H1 (cell line): ENCODE measurements around the gene CTXN1. TPM values are rescaled to one million over a fixed set of nuclear protein-coding genes. Genes with fewer than 3 reads are reported as not detected.

Source experiments
- CTCF ChIA-PET: fragments of 300-600 bp; sonication (Branson Sonifier 250); formaldehyde crosslinking; loops from one replicate; lab custom pipeline; 2021; ENCODE audit not compliant: partially characterized antibody; lab: Charles Lee
- POLR2A ChIA-PET: fragments of 300-600 bp; sonication (Branson Sonifier 250); formaldehyde crosslinking; loops from one replicate; lab custom pipeline; 2021; ENCODE audit warnings: inconsistent platforms; ENCODE audit not compliant: partially characterized antibody; lab: Charles Lee
- DNase-seq, 2 experiments: peaks; one replicate each; pipeline versions ENCODE4 v3.0.0 to v3.0.0-alpha.2; 2010 to 2022; ENCODE audit warnings: low spot score in 2 of 2, low read depth in 1 of 2, mixed read lengths in 1 of 2
- FAIRE-seq: peaks from 2 replicates; lab custom pipeline; 2011; peaks lifted over from hg19 to GRCh38; lab: Jason Lieb, UNC
- H2AFZ ChIP-seq: 2 replicates; pipeline ENCODE4 v1.8.1; 2012; ENCODE audit warnings: low read length, inconsistent platforms
- H2AK5ac ChIP-seq: 2 replicates; pipeline ENCODE4 v1.6.1; 2013; ENCODE audit warnings: low read depth, low read length
- H2BK120ac ChIP-seq: replicated peaks from 2 replicates; pipeline ENCODE3; 2013; ENCODE audit warnings: low read depth, low read length, inconsistent platforms
- H2BK12ac ChIP-seq: 2 replicates; pipeline ENCODE4 v1.6.1; 2013; ENCODE audit warnings: low read depth, low read length
- H2BK15ac ChIP-seq: 2 replicates; pipeline ENCODE4 v1.6.1; 2013; ENCODE audit warnings: low read length
- H2BK20ac ChIP-seq: 2 replicates; pipeline ENCODE4 v1.6.1; 2013; ENCODE audit warnings: low read length
- H2BK5ac ChIP-seq: 2 replicates; pipeline ENCODE4 v1.6.1; 2013; ENCODE audit warnings: low read depth, low read length
- H3K14ac ChIP-seq: 2 replicates; pipeline ENCODE4 v1.6.1; 2013; ENCODE audit warnings: inconsistent platforms; ENCODE audit not compliant: insufficient read length
- H3K18ac ChIP-seq: 2 replicates; pipeline ENCODE4 v1.6.1; 2013; ENCODE audit warnings: low read length; ENCODE audit errors: extremely low read depth
- H3K23ac ChIP-seq: 2 replicates; pipeline ENCODE4 v1.6.1; 2013; ENCODE audit warnings: inconsistent platforms; ENCODE audit not compliant: insufficient read length
- H3K23me2 ChIP-seq: 2 replicates; pipeline ENCODE4 v1.6.1; 2013; ENCODE audit warnings: low read depth, low read length
- H3K27ac ChIP-seq: 2 replicates; pipeline ENCODE4 v1.6.1; 2011; ENCODE audit warnings: low read depth, low read length, inconsistent platforms
- H3K27me3 ChIP-seq, 4 experiments: replicated peaks in 1 of 4; 1 replicate in 1 of 4; 2 replicates in 3 of 4; pipeline versions ENCODE4 v1.6.1 to v1.8.1; 2011 to 2013; ENCODE audit warnings: low read length in 3 of 4, mild to moderate bottlenecking in 3 of 4, inconsistent platforms in 2 of 4, mixed read lengths in 2 of 4, moderate library complexity in 1 of 4; ENCODE audit not compliant: control insufficient read depth in 3 of 4, insufficient read depth in 3 of 4; ENCODE audit errors: extremely low read depth in 1 of 4
- H3K36me3 ChIP-seq, 4 experiments: 2 replicates each; pipeline versions ENCODE4 v1.6.1 to v1.8.1; 2011 to 2013; ENCODE audit warnings: mild to moderate bottlenecking in 4 of 4, low read length in 3 of 4, moderate library complexity in 2 of 4, control low read depth in 1 of 4, inconsistent platforms in 1 of 4; ENCODE audit not compliant: insufficient read depth in 4 of 4, control insufficient read depth in 2 of 4
- H3K4ac ChIP-seq: replicated peaks from 2 replicates; pipeline ENCODE3; 2013; ENCODE audit warnings: low read length, low read depth, mixed read lengths, inconsistent platforms; ENCODE audit not compliant: insufficient read length
- H3K4me1 ChIP-seq, 4 experiments: replicated peaks in 1 of 4; 1 replicate in 1 of 4; 2 replicates in 3 of 4; pipeline versions ENCODE4 v1.6.1 to v1.8.1; 2011 to 2013; ENCODE audit warnings: low read length in 3 of 4, inconsistent platforms in 2 of 4, mixed read lengths in 1 of 4; ENCODE audit not compliant: insufficient read depth in 4 of 4, control insufficient read depth in 3 of 4
- H3K4me2 ChIP-seq, 2 experiments: 2 replicates each; pipeline versions ENCODE4 v1.6.1 to v1.8.1; 2011 to 2013; ENCODE audit warnings: low read depth in 2 of 2, low read length in 2 of 2, control low read depth in 1 of 2, inconsistent platforms in 1 of 2, mild to moderate bottlenecking in 1 of 2; ENCODE audit not compliant: insufficient read depth in 1 of 2
- H3K4me3 ChIP-seq, 4 experiments: fragments of 200-600, 300-600 bp in 1 of 4; sonication (generic), shearing (Covaris generic), sonication (Bioruptor Twin) in 1 of 4; 2 replicates each; pipeline versions ENCODE4 v1.5.1 to v1.8.1; 2011 to 2016; ENCODE audit warnings: low read length in 4 of 4, low read depth in 3 of 4, control low read depth in 2 of 4, inconsistent platforms in 2 of 4, mild to moderate bottlenecking in 2 of 4, mixed read lengths in 1 of 4, moderate library complexity in 1 of 4; ENCODE audit not compliant: insufficient read depth in 2 of 4; ENCODE audit errors: extremely low read depth in 1 of 4
- H3K56ac ChIP-seq: replicated peaks from 2 replicates; pipeline ENCODE3; 2013; ENCODE audit warnings: low read depth, mild to moderate bottlenecking, mixed read lengths, low read length, inconsistent platforms; ENCODE audit not compliant: insufficient read length
- H3K79me1 ChIP-seq: 2 replicates; pipeline ENCODE4 v1.6.1; 2013; ENCODE audit warnings: low read depth, low read length, control low read depth
- H3K79me2 ChIP-seq, 2 experiments: 2 replicates each; pipeline versions ENCODE4 v1.6.1 to v1.8.1; 2012 to 2013; ENCODE audit warnings: low read length in 2 of 2, mild to moderate bottlenecking in 2 of 2, inconsistent platforms in 1 of 2; ENCODE audit not compliant: insufficient read depth in 2 of 2, control insufficient read depth in 1 of 2
- H3K9ac ChIP-seq, 4 experiments: replicated peaks in 1 of 4; 1 replicate in 1 of 4; 2 replicates in 3 of 4; pipeline versions ENCODE4 v1.6.1 to v1.8.1; 2011 to 2013; ENCODE audit warnings: low read depth in 3 of 4, low read length in 3 of 4, control low read depth in 2 of 4, mild to moderate bottlenecking in 2 of 4, moderate library complexity in 2 of 4, inconsistent platforms in 1 of 4; ENCODE audit errors: extremely low read depth in 1 of 4
- H3K9me3 ChIP-seq, 2 experiments: 2 replicates each; pipeline versions ENCODE4 v1.6.1 to v1.8.1; 2012 to 2013; ENCODE audit warnings: mild to moderate bottlenecking in 2 of 2, moderate library complexity in 2 of 2, control low read depth in 1 of 2, inconsistent platforms in 1 of 2, low read depth in 1 of 2, low read length in 1 of 2, mixed read lengths in 1 of 2; ENCODE audit not compliant: insufficient read depth in 2 of 2
- H4K20me1 ChIP-seq, 2 experiments: replicated peaks in 1 of 2; 2 replicates each; pipeline versions ENCODE3 to v1.8.1; 2011 to 2013; ENCODE audit warnings: inconsistent platforms in 2 of 2, low read length in 2 of 2, mild to moderate bottlenecking in 1 of 2; ENCODE audit not compliant: insufficient read depth in 2 of 2, control insufficient read depth in 1 of 2
- H4K5ac ChIP-seq: 2 replicates; pipeline ENCODE4 v1.6.1; 2013; ENCODE audit warnings: low read length, low read depth, mixed read lengths, inconsistent platforms; ENCODE audit not compliant: insufficient read length
- H4K8ac ChIP-seq: 2 replicates; pipeline ENCODE4 v1.8.0; 2013; ENCODE audit warnings: mild to moderate bottlenecking, moderate library complexity, low read length, inconsistent platforms; ENCODE audit not compliant: insufficient read depth; ENCODE audit errors: extremely low read depth
- H4K91ac ChIP-seq: replicated peaks from 2 replicates; pipeline ENCODE3; 2013; ENCODE audit warnings: low read length, mixed read lengths, inconsistent platforms; ENCODE audit not compliant: insufficient read length
- CREB1 ChIP-seq: IDR thresholded peaks from 2 replicates; pipeline ENCODE4 v1.6.1; 2012; ENCODE audit warnings: inconsistent platforms
- CTCF ChIP-seq, 3 experiments: IDR thresholded peaks; 1 replicate in 2 of 3; 2 replicates in 1 of 3; pipeline versions ENCODE4 v1.5.1 to v1.6.1; 2011; ENCODE audit warnings: low read length in 3 of 3, mild to moderate bottlenecking in 3 of 3, inconsistent platforms in 2 of 3, low read depth in 1 of 3, moderate library complexity in 1 of 3; ENCODE audit not compliant: insufficient read depth in 1 of 3; ENCODE audit errors: control extremely low read depth in 1 of 3
- HDAC6 ChIP-seq: IDR thresholded peaks from one replicate; pipeline ENCODE4 v1.7.1; 2012; ENCODE audit warnings: low read depth, mild to moderate bottlenecking, inconsistent platforms, low read length, moderate library complexity
- JUN ChIP-seq: IDR thresholded peaks from 2 replicates; pipeline ENCODE4 v1.6.1; 2011; ENCODE audit warnings: low read depth, mild to moderate bottlenecking, improper control_type of control experiment, low read length
- KDM1A ChIP-seq: fragments of 200-600, 300-600 bp; sonication (generic); IDR thresholded peaks from 2 replicates; pipeline ENCODE4 v1.7.1; 2016; ENCODE audit warnings: mild to moderate bottlenecking, low read length, borderline replicate concordance
- MAX ChIP-seq: IDR thresholded peaks from 2 replicates; pipeline ENCODE4 v1.6.1; 2012; ENCODE audit warnings: inconsistent platforms
- SIN3A ChIP-seq, 2 experiments: IDR thresholded peaks in 1 of 2; conservative IDR thresholded peaks in 1 of 2; 2 replicates each; pipeline ENCODE4 v1.6.1; 2011 to 2012; ENCODE audit warnings: low read length in 2 of 2, improper control_type of control experiment in 1 of 2, low read depth in 1 of 2, mild to moderate bottlenecking in 1 of 2
- SIX5 ChIP-seq: IDR thresholded peaks from 2 replicates; pipeline ENCODE4 v1.6.1; 2011; ENCODE audit warnings: mild to moderate bottlenecking, low read depth, low read length
- WGBS, 2 experiments: shearing (Covaris generic) in 1 of 2; methylation state at CpG; one replicate each; pipeline versions ENCODE4 v1.1.6 to v1.1.7; 2013 to 2015; ENCODE audit warnings: low lambda C conversion rate in 2 of 2, mixed read lengths in 2 of 2, inconsistent platforms in 1 of 2, low coverage in 1 of 2, missing lambda C conversion rate in 1 of 2; ENCODE audit not compliant: insufficient replicate concordance in 2 of 2, insufficient coverage in 1 of 2, insufficient read length in 1 of 2; ENCODE audit errors: extremely low coverage in 1 of 2, missing lambda C conversion rate in 1 of 2; 5-methylcytosine and 5-hydroxymethylcytosine counted together
- polyA plus RNA-seq, 7 experiments: library from polyadenylated mRNA; depleted of rRNA in 3 of 7; stranded (reverse) in 5 of 7; unstranded in 2 of 7; fragments of >200 nt in 5 of 7; fragments of 200-250 nt in 2 of 7; gene quantifications; 1 replicate in 5 of 7; 2 replicates in 1 of 7; 4 replicates in 1 of 7; pipeline versions ENCODE4 v1.2.1 to v1.2.3, GENCODE V29; 2011 to 2013; ENCODE audit warnings: missing spikeins in 2 of 7, mixed read lengths in 2 of 7
- total RNA-seq: library from RNA; stranded (reverse); fragmentation: NEBNext Ultra II Directional; extraction: Animal tissue kit (Norgen Biotek cat#: 25700); gene quantifications from 2 replicates; pipeline ENCODE4 v1.2.1, GENCODE V29; 2021

CTXN1 gene
- total and polyA plus RNA-seq, 2 of the 8 experiments (the other 6 are each of a cell fraction or from before 2014, with no cell fraction given) = 16.4 to 58.0 TPM

GRCh38 chr19:7970716-7971448 lies 44.9 kb upstream of the CTXN1 start:
- no peaks in the 10 kb centered on the region for H3K27me3 ChIP-seq
- H3K23ac ChIP-seq = no peak overlapping the region
- peaks cover 0 to 10% (median 9%) of the 10 kb centered on the region in 4 experiments; a peak in 6 of 7 replicates for H3K4me1 ChIP-seq
- WGBS, 2 experiments = 65% methylated on average over 12 of the region's 12 CpGs; no CpG with 5 or more reads in 1 of the 2 experiments
- no peak overlapping the region for H3K4ac ChIP-seq
- H2BK5ac ChIP-seq = peak overlapping the region; percentile 44; the same call in 1 of the 2 replicates
- H2BK12ac ChIP-seq = no peak overlapping the region
- DNase-seq (peak; percentile 34 to 85), FAIRE-seq (peak; percentile 78)
- no peak overlapping the region for H4K8ac ChIP-seq
- H3K9me3 ChIP-seq = no peaks in the 10 kb centered on the region
- H2BK20ac ChIP-seq = no peak overlapping the region
- ChIA-PET CTCF (interaction anchor here (0.7 to 4.9 kb wide), 37 partner anchors 11 to 281 kb away, joined by 3 to 36 read pairs (median 5); partner anchors contain the start of genes SNAPC2, TGFBR3L and TIMM44), POLR2A (interaction anchor here (0.6 to 6.2 kb wide), 10 partner anchors 10 to 114 kb away, joined by 3 to 55 read pairs (median 4); partner anchors contain the start of gene TIMM44)
- no peak overlapping the region for H3K9ac ChIP-seq
- no peak overlapping the region for H2AK5ac ChIP-seq
- peaks cover 6 to 38% of the 10 kb centered on the region in 2 experiments for H4K20me1 ChIP-seq
- H2BK15ac ChIP-seq = no peak overlapping the region
- no peak overlapping the region for H2BK120ac ChIP-seq
- no peaks in the 10 kb centered on the region for H3K23me2 ChIP-seq
- H3K4me3 ChIP-seq = no peak overlapping the region
- no peak overlapping the region for H3K18ac ChIP-seq
- no peak overlapping the region for H4K91ac ChIP-seq
- no peak overlapping the region for H3K4me2 ChIP-seq
- no peak overlapping the region for H3K56ac ChIP-seq
- H3K79me1 ChIP-seq = no peaks in the 10 kb centered on the region; the same call in none of the 2 replicates
- peaks cover 22 to 49% (median 44%) of the 10 kb centered on the region in 4 experiments for H3K36me3 ChIP-seq
- no peak overlapping the region for H2AFZ ChIP-seq
- H3K79me2 ChIP-seq = peaks cover 0 to 3% of the 10 kb centered on the region in 2 experiments; a peak in 1 of 4 replicates
- no peak overlapping the region for H3K14ac ChIP-seq
- no peak overlapping the region for H4K5ac ChIP-seq
- H3K27ac ChIP-seq = no peak overlapping the region; the same call in 1 of the 2 replicates
- TF ChIP-seq CREB1 = peak; percentile 52; the same call in 1 of the 2 replicates
- TF ChIP-seq CTCF (IDR thresholded peaks at IDR 0.05; ENCODE audit: control extremely low read depth in 1 of 3, insufficient read depth in 1 of 3, low read depth in 1 of 3, low read length in 3 of 3) = peak; percentile 86 to 98 (median 96)
- peak in 1 of 2 experiments; percentile 53; a peak in 1 of 4 replicates for TF ChIP-seq SIN3A (conservative IDR thresholded peaks at IDR 0.05 in 1 of 2, IDR thresholded peaks at IDR 0.05 in 1 of 2; ENCODE audit: low read depth in 1 of 2, low read length in 2 of 2)
- TF ChIP-seq JUN = 0 out of 2 replicates have a peak, but pooled peaks have one; percentile 14
- TF ChIP-seq MAX = 0 out of 2 replicates have a peak, but pooled peaks have one; percentile 42
- TF ChIP-seq KDM1A = peak; percentile 77
- no peak for TF ChIP-seq SIX5
- no peak for TF ChIP-seq HDAC6
